GM19043 (cell line): ENCODE measurements around the gene KRT26.
"Not testable (repeated sequence)": the region's sequence is repeated elsewhere in the genome, so short reads cannot be mapped to it uniquely, and the experiment has no call there.

Source experiments
- ATAC-seq: cut with Tn5 transposase; IDR thresholded peaks from one replicate; pipeline ENCODE4 v1.9.1; 2021; ENCODE audit warnings: low read depth; ENCODE audit not compliant: unreplicated experiment

KRT26 gene

GRCh38 chr17:40795019-40795667 lies 23.1 kb upstream of the KRT26 start:
- no peak for ATAC-seq

GRCh38 chr17:40794466-40794865 lies 22.5 kb upstream of the KRT26 start:
- ATAC-seq, result no peak

- no peak for ATAC-seq
Measured at GRCh38 chr17:40793832-40794231, 21.8 kb upstream of the KRT26 start.

GRCh38 chr17:40791787-40792436 lies 19.9 kb upstream of the KRT26 start:
- ATAC-seq, result no peak

- no peak for ATAC-seq
Measured at GRCh38 chr17:40791111-40791510, 19.1 kb upstream of the KRT26 start.

DNA sequence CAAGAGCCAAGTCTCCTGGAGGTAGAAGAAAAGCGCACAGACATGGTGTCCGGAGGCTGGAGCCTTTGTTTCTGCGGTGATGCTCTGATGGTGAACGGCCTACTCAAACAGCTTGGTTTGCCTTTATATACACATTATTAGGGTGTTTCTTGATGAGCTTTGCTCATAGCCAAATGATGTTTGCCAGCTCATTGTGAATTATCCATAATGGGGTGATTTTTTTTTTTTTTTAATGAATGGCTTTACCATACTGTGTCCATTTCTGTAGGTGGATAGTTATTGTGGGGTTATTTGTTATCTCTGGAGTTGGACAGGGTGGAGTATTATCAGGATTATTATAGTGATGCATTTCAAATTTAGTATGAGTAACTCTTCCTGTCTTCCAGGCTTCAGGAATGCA lies 10.4 kb upstream of the KRT26 start, which contains the start of gene KRT27:
KRT27 (minus strand) TSS at position 101 of the 400 bp plus-strand sequence; CDS start at position 44, 57 bp downstream.
- ATAC-seq, result no peak

- no peak for ATAC-seq
Measured at GRCh38 chr17:40779181-40779909, 7.3 kb upstream of the KRT26 start.

- ATAC-seq, result no peak
Measured at GRCh38 chr17:40778461-40778860, 6.5 kb upstream of the KRT26 start.

GRCh38 chr17:40777971-40778370 lies 6.0 kb upstream of the KRT26 start:
- no peak for ATAC-seq

DNA sequence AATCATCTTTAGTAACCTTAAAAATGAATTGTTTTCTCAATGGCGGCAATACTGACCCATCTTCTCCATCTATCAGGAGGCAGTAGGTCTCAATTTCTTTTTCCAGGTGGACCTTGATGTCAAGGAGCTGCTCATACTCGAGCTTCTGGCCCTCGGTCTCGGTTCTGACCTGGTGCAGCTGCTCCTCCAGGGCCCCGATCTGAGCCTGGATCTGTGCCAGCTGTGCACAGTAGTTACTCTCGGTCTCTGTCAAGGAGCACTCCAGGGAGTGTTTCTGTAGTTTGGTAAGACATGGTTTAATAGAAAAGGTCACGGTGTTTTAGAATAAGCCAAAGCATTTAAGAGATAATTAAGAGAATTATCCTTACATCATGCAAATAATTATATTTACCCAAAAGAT lies 5.5 kb upstream of the KRT26 start:
- ATAC-seq, result no peak

DNA sequence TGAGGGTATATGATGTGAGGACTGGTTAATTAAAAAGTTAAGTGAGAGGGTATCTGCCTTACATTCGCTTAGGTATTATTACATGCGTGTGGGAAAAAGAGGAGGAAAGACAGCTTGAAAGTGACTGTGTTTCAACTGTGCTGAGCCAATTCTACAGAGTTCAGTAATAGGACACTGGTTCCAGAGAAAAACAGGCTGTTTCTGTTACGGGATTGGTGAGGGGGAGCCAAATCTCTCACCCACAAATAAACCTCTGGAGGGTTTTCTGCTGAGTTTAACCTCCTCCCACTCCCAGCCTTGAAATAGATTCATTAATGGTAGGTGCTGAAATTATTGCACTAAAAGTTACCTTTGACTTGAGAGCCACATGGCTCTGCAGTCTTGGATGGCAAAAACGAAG lies 3.9 kb upstream of the KRT26 start:
- no peak for ATAC-seq

GRCh38 chr17:40765657-40766056 lies 6.3 kb downstream of the KRT26 start:
- ATAC-seq, result no peak

DNA sequence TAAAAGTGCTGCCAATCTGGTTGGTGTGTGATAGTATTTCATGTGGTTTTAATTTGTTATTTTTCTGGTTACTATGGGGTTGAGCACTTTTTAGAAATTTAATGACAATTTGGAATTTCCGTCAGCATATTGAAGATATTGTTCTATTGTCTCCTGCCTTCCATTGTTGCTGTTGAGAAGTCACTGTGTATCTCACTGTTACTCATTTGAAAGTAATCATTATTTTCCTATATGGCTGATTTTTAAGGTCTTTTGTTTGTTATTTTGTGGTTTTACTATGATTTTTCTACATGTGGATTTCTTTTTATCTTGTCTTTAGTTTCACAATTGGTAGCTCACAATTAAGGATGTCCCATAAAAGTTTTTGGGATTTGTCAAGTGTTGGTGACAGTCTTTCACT lies 8.2 kb downstream of the KRT26 start:
- no peak for ATAC-seq

DNA sequence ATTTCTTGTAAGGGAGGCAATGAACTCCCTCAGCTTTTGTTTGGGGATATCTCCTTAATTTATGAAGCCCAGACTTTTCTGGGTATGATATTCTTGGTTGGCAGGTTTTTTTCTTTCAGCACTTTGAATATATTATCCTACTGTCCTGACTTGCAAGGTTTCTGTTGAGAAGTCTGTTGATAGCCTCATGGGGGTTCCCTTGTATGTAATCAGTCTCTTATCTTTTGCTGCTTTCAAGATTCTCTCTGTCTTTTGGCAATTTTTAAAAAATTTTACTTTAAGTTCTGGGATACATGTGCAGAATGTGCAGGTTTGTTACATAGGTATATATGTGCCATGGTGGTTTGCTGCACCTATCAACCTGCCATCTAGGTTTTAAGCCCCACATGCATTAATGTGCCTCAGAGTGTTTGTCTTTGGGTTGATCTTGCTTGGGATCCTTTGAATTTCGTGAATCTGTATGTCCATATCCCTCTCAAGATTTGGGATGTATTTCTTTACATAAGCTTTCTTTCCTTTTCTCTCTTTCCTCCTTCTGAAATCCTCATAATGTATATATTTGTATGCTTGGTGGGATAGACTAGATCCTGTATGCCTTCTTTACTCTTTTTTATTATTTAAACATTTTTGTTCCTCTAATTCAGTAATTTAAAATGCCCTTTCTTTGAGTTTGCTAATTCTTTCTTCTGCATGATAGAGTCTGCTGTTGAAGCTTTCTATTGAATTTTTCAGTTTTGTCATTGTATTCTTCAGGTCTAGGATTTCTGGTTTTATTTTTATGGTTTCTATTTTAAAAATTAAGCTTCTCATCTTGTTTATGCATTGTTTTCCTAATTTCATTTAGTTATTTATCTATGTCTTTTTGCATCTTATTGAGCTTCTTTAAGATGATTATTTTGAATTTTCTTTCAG lies 11.6 kb downstream of the KRT26 start:
- ATAC-seq, result no peak

DNA sequence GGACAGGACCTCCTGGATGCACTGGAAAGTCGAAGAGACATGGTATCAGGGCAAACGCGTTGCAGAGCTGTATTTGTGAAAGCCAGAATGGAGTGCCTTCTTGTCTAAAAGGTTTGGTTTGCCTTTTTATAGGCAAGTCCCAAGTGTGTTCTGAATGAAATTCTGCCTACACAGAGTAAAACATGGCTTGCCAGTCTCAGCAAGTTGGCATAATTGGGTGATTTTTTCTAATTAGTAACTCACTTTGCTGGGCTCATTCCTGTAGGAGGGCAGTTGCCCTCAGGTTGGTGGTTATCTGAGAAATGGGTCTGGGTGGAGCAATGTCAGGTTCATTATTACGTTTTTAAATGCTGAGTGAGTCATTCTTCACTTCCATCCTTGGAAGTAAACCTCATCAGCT lies 16.8 kb downstream of the KRT26 start, which contains the start of gene KRT25:
KRT25 (minus strand) TSS at position 101 of the 400 bp plus-strand sequence; CDS start at position 41, 60 bp downstream.
- no peak for ATAC-seq

- ATAC-seq, result no peak
Measured at GRCh38 chr17:40753804-40754203, 18.2 kb downstream of the KRT26 start.

- ATAC-seq, result no peak
Measured at GRCh38 chr17:40751065-40751464, 20.9 kb downstream of the KRT26 start.

DNA sequence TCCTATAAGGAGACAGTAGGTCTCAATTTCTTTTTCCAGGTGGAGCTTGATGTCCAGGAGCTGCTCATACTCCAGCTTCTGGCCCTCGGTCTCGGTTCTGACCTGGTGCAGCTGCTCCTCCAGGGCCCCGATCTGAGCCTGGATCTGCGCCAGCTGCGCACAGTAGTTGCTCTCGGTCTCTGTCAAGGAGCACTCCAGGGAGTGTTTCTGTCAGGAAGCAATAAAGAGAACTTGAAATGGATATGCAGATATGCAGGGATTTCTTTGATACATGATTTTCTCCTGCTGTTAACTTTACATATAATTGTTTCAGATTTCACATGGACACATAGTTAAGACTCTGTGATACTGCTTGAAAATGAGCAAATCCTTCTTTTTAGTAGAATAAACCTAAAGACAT lies 21.6 kb downstream of the KRT26 start:
- no peak for ATAC-seq

GRCh38 chr17:40748666-40749065 lies 23.3 kb downstream of the KRT26 start:
- not testable (repeated sequence) for ATAC-seq

GRCh38 chr17:40738553-40738952 lies 33.4 kb downstream of the KRT26 start:
- no peak for ATAC-seq

DNA sequence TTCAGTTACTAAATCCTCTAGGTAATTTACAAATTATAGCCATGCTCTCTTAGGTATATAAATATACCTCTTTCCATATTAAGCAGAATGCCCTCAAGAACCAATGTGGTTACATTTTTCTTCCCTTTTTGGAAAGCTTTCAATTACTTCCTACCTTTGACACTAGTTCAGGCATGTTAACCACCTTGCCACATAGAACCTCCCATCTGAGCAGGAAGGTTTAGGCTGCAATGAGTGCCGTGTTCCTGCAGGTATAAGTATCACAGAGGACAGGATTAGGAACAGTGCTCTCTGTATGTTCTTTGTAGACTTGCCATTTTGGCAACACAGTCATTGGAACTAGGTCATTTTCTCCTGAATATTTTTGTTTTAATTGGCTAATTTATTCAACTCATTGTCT lies 37.0 kb downstream of the KRT26 start:
- ATAC-seq, result no peak
